CD14-positive monocyte (primary cell): ENCODE measurements around the gene CTCF. TPM values are rescaled to one million over a fixed set of nuclear protein-coding genes. Genes with fewer than 3 reads are reported as not detected.

ENCODE experiments used
- DNase-seq, 3 donors: peaks; one replicate each; pipeline ENCODE4 v3.0.0-alpha.2; 2011 to 2022
- H2AFZ ChIP-seq: 2 replicates; pipeline ENCODE4 v1.6.0; 2012; ENCODE audit warnings: mild to moderate bottlenecking, low read depth, low read length, inconsistent platforms; ENCODE audit not compliant: insufficient read depth, poor library complexity, severe bottlenecking
- H3K27ac ChIP-seq, 2 donors: 1 replicate in 1 of 2; 2 replicates in 1 of 2; pipeline ENCODE4 v1.5.1; 2012 to 2013; ENCODE audit warnings: low read length in 2 of 2, control low read depth in 1 of 2, inconsistent platforms in 1 of 2, low read depth in 1 of 2, mild to moderate bottlenecking in 1 of 2
- H3K27me3 ChIP-seq, 2 donors: one replicate each; pipeline versions ENCODE4 v1.6.0 to v1.6.1; 2011 to 2013; ENCODE audit warnings: low read length in 2 of 2; ENCODE audit not compliant: control insufficient read depth in 2 of 2, insufficient read depth in 2 of 2
- H3K36me3 ChIP-seq, 2 donors: replicated peaks in 1 of 2; 1 replicate in 1 of 2; 2 replicates in 1 of 2; pipeline versions ENCODE4 v1.5.1 to v1.6.1; 2012 to 2013; ENCODE audit warnings: low read length in 2 of 2, control low read depth in 1 of 2, inconsistent platforms in 1 of 2, mild to moderate bottlenecking in 1 of 2; ENCODE audit not compliant: insufficient read depth in 2 of 2, control insufficient read depth in 1 of 2
- H3K4me1 ChIP-seq, 2 donors: 1 replicate in 1 of 2; 2 replicates in 1 of 2; pipeline versions ENCODE4 v1.5.1 to v1.6.1; 2012 to 2013; ENCODE audit warnings: low read length in 2 of 2, control low read depth in 1 of 2, inconsistent platforms in 1 of 2, mild to moderate bottlenecking in 1 of 2, moderate library complexity in 1 of 2; ENCODE audit not compliant: insufficient read depth in 2 of 2, control insufficient read depth in 1 of 2
- H3K4me2 ChIP-seq: replicated peaks from 2 replicates; pipeline ENCODE3; 2012; ENCODE audit warnings: low read length, moderate library complexity, mild to moderate bottlenecking; ENCODE audit not compliant: poor library complexity, severe bottlenecking; ENCODE audit errors: extremely low read depth
- H3K4me3 ChIP-seq, 3 experiments: fragments of 200-600 bp in 1 of 3; sonication (generic) in 1 of 3; replicated peaks in 1 of 3; 1 replicate in 2 of 3; 2 replicates in 1 of 3; pipeline ENCODE4 v1.5.1; 2011 to 2013; ENCODE audit warnings: low read length in 3 of 3, mild to moderate bottlenecking in 3 of 3, control low read depth in 2 of 3, low read depth in 2 of 3, inconsistent platforms in 1 of 3, moderate library complexity in 1 of 3
- H3K79me2 ChIP-seq: 2 replicates; pipeline ENCODE4 v1.6.0; 2012; ENCODE audit warnings: mild to moderate bottlenecking, control low read depth, inconsistent platforms, low read length, moderate library complexity; ENCODE audit not compliant: insufficient read depth
- H3K9ac ChIP-seq: 2 replicates; pipeline ENCODE4 v1.6.0; 2017; ENCODE audit warnings: low read length, mild to moderate bottlenecking; ENCODE audit not compliant: insufficient read depth, poor library complexity, severe bottlenecking
- H3K9me3 ChIP-seq, 2 donors: replicated peaks in 1 of 2; 1 replicate in 1 of 2; 2 replicates in 1 of 2; pipeline versions ENCODE4 v1.5.1 to v1.6.1; 2012 to 2013; ENCODE audit warnings: low read length in 2 of 2, control low read depth in 1 of 2; ENCODE audit not compliant: control insufficient read depth in 1 of 2, insufficient read depth in 1 of 2
- H4K20me1 ChIP-seq: 2 replicates; pipeline ENCODE4 v1.6.0; 2012; ENCODE audit warnings: mild to moderate bottlenecking, low read length, control low read depth, moderate library complexity; ENCODE audit not compliant: insufficient read depth
- H3K27ac Mint-ChIP-seq, 7 donors: one replicate each; pipeline ENCODE4 v1.8.0; 2020; ENCODE audit warnings: mild to moderate bottlenecking in 7 of 7, mixed read lengths in 7 of 7, moderate library complexity in 6 of 7, inconsistent platforms in 2 of 7
- H3K27me3 Mint-ChIP-seq, 3 donors: one replicate each; pipeline ENCODE4 v1.8.0; 2021 to 2022; ENCODE audit warnings: low read depth in 3 of 3, mild to moderate bottlenecking in 3 of 3, mixed read lengths in 3 of 3, moderate library complexity in 3 of 3, inconsistent platforms in 1 of 3
- H3K36me3 Mint-ChIP-seq, 2 donors: one replicate each; pipeline ENCODE4 v1.8.0; 2020; ENCODE audit warnings: mixed read lengths in 2 of 2, inconsistent platforms in 1 of 2, mild to moderate bottlenecking in 1 of 2
- H3K4me1 Mint-ChIP-seq: one replicate; pipeline ENCODE4 v1.8.0; 2020; ENCODE audit warnings: mild to moderate bottlenecking, mixed read lengths
- H3K4me3 Mint-ChIP-seq, 2 donors: one replicate each; pipeline ENCODE4 v1.8.0; 2020; ENCODE audit warnings: mild to moderate bottlenecking in 2 of 2, mixed read lengths in 2 of 2, moderate library complexity in 1 of 2
- H3K9me3 Mint-ChIP-seq, 7 donors: one replicate each; pipeline ENCODE4 v1.8.0; 2020 to 2022; ENCODE audit warnings: mixed read lengths in 7 of 7, mild to moderate bottlenecking in 6 of 7, moderate library complexity in 6 of 7, inconsistent platforms in 2 of 7
- CTCF ChIP-seq: fragments of 200-600 bp; IDR thresholded peaks from one replicate; pipeline ENCODE4 v1.8.0; 2022; ENCODE audit warnings: antibody characterized with exemption, mild to moderate bottlenecking
- WGBS: methylation state at CpG from one replicate; pipeline ENCODE4 v1.1.5; 2013; ENCODE audit warnings: missing lambda C conversion rate; ENCODE audit not compliant: insufficient coverage; 5-methylcytosine and 5-hydroxymethylcytosine counted together
- intact Hi-C, 2 donors: fragments of 100-400 bp; cut with micrococcal nuclease; formaldehyde crosslinking; loops; one replicate each; pipeline versions ENCODE4 v1.15.0 to v1.15.1; 2023
- polyA plus RNA-seq, 3 donors: library from polyadenylated mRNA; depleted of rRNA in 1 of 3; unstranded in 2 of 3; stranded (reverse) in 1 of 3; fragments of 300-500 nt in 2 of 3; fragments of >200 nt in 1 of 3; fragmentation: Illumina TruSeq in 2 of 3; gene quantifications; 1 replicate in 2 of 3; 2 replicates in 1 of 3; pipeline ENCODE4 v1.2.3, GENCODE V29; 2012 to 2021

The CTCF gene
- polyA plus RNA-seq, 3 donors, result 8.4 to 29.9 (median 17.7) TPM

DNA sequence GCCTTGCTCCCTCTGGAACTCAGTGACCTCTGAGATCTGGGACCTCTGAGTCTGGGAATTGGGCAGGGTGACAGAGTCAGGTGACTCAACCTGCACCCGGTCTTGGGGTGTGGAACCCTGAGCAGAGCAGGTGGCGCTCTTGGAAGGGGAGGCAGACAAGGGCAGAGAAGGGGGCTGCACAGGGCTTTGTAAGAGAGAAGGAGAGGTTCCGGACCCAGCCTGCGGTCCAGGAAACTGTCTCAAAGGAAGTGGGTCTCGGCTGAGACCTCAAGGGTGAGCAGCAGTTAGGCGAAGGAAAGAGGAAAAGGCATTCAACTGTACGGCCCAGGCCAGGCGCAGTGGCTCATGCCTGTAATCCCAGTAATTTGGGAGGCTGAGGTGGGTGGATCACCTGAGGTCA, 43.6 kb upstream of the CTCF start:
- Histone ChIP-seq H3K36me3 (no peaks in the 10 kb centered on the region), H3K79me2 (no peaks in the 10 kb centered on the region), H3K27me3 (no peaks in the 10 kb centered on the region), H3K4me2 (no peak overlapping the region), H3K9me3 (no peaks in the 10 kb centered on the region), H4K20me1 (no peaks in the 10 kb centered on the region), H3K27ac (no peak overlapping the region), H2AFZ (no peak overlapping the region), H3K4me1 (peaks cover 54 to 57% of the 10 kb centered on the region in 2 donors), H3K4me3 (no peak overlapping the region), H3K9ac (no peak overlapping the region)
- intact Hi-C loops, result loop anchor here in 1 of 2 donors (5.0 kb wide), 1 partner anchor 36 kb away; the partner anchor contains the start of genes AGRP and ATP6V0D1
- peak in 1 of 3 donors; percentile 8 for DNase-seq
- Mint-ChIP-seq H3K36me3 (peaks cover 0 to 3% of the 10 kb centered on the region in 2 donors), H3K4me3 (no peak overlapping the region), H3K9me3 (peaks cover 0 to 3% (median 0%) of the 10 kb centered on the region in 7 donors), H3K27ac (peak overlapping the region in 1 of 7 donors; percentile 32), H3K27me3 (peaks cover 0 to 5% (median 2%) of the 10 kb centered on the region in 3 donors), H3K4me1 (peaks cover 50% of the 10 kb centered on the region)
- TF ChIP-seq CTCF, result no peak
- WGBS, result 12% methylated on average over 8 of the region's 8 CpGs

- H3K4me2 ChIP-seq, result no peak overlapping the region
- peaks cover 0 to 3% of the 10 kb centered on the region in 2 donors for H3K36me3 Mint-ChIP-seq
- peaks cover 50 to 54% of the 10 kb centered on the region in 2 donors for H3K4me1 ChIP-seq
- no peaks in the 10 kb centered on the region for H3K27me3 ChIP-seq
- no peak overlapping the region for H3K4me3 ChIP-seq
- H2AFZ ChIP-seq, result no peak overlapping the region
- WGBS, result 43% methylated on average over 4 of the region's 4 CpGs
- TF ChIP-seq CTCF, result no peak
- intact Hi-C loops, result loop anchor here in 1 of 2 donors (5.0 kb wide), 1 partner anchor 37 kb away; the partner anchor contains the start of genes AGRP and ATP6V0D1
- peaks cover 0 to 2% (median 0%) of the 10 kb centered on the region in 7 donors for H3K9me3 Mint-ChIP-seq
- no peaks in the 10 kb centered on the region for H3K9me3 ChIP-seq
- no peaks in the 10 kb centered on the region for H4K20me1 ChIP-seq
- H3K4me1 Mint-ChIP-seq, result peaks cover 50% of the 10 kb centered on the region
- no peaks in the 10 kb centered on the region for H3K36me3 ChIP-seq
- no peak overlapping the region for H3K9ac ChIP-seq
- H3K79me2 ChIP-seq, result no peaks in the 10 kb centered on the region
- peak overlapping the region in 1 of 2 donors; percentile 35 for H3K4me3 Mint-ChIP-seq
- peak overlapping the region in 2 of 7 donors; percentile 14 to 70 for H3K27ac Mint-ChIP-seq
- peaks cover 0 to 6% (median 2%) of the 10 kb centered on the region in 3 donors for H3K27me3 Mint-ChIP-seq
- no peak overlapping the region for H3K27ac ChIP-seq
- DNase-seq, result peak in 1 of 3 donors; percentile 36
These were observed 43.1 kb upstream of the CTCF start for GRCh38 chr16:67519242-67519641.
